NT2/D1 (cell line): ENCODE results near the gene FBXO17.

ENCODE experiments used
- DNase-seq: peaks from one replicate; pipeline ENCODE4 v3.0.0-alpha.2; 2011; ENCODE audit warnings: low read depth, low spot score
- H3K27me3 ChIP-seq: 2 replicates; pipeline ENCODE4 v1.6.0; 2011; ENCODE audit warnings: mild to moderate bottlenecking; ENCODE audit not compliant: insufficient read length, insufficient read depth
- H3K36me3 ChIP-seq: 2 replicates; pipeline ENCODE4 v1.6.1; 2011; ENCODE audit warnings: mild to moderate bottlenecking, low read length, mixed read lengths; ENCODE audit not compliant: insufficient read depth, insufficient read length
- H3K4me1 ChIP-seq: 2 replicates; pipeline ENCODE4 v1.5.1; 2011; ENCODE audit not compliant: insufficient read depth, insufficient read length
- H3K4me3 ChIP-seq: 2 replicates; pipeline ENCODE4 v1.5.1; 2011; ENCODE audit warnings: low read depth; ENCODE audit not compliant: insufficient read length
- H3K9ac ChIP-seq: 2 replicates; pipeline ENCODE4 v1.6.0; 2011; ENCODE audit warnings: low read depth; ENCODE audit not compliant: insufficient read length
- H3K9me3 ChIP-seq: 2 replicates; pipeline ENCODE4 v1.5.1; 2011; ENCODE audit warnings: mild to moderate bottlenecking, low read length; ENCODE audit not compliant: insufficient read depth
- SUZ12 ChIP-seq: IDR thresholded peaks from 2 replicates; pipeline ENCODE4 v1.6.1; 2011; ENCODE audit not compliant: insufficient read length, insufficient read depth; ENCODE audit errors: extremely low read depth
- YY1 ChIP-seq: IDR thresholded peaks from 2 replicates; pipeline ENCODE4 v1.6.1; 2011; ENCODE audit not compliant: insufficient read length, insufficient read depth
- ZNF274 ChIP-seq: IDR thresholded peaks from 2 replicates; pipeline ENCODE4 v1.6.1; 2011; ENCODE audit warnings: mild to moderate bottlenecking, low read depth, low read length

Gene FBXO17

GRCh38 chr19:38898788-38899446 is 76.6 kb downstream of the FBXO17 start:
- TF ChIP-seq ZNF274 (no peak), SUZ12 (no peak), YY1 (no peak)
- Histone ChIP-seq H3K4me3 (peak overlapping the region; percentile 64), H3K4me1 (peaks cover 7% of the 10 kb centered on the region), H3K36me3 (no peaks in the 10 kb centered on the region), H3K27me3 (peaks cover 5% of the 10 kb centered on the region), H3K9ac (peak overlapping the region; percentile 70), H3K9me3 (no peaks in the 10 kb centered on the region)
- no peak for DNase-seq

- H3K9me3 ChIP-seq, result no peaks in the 10 kb centered on the region
- no peak overlapping the region for H3K4me3 ChIP-seq
- peaks cover 7% of the 10 kb centered on the region for H3K4me1 ChIP-seq
- DNase-seq, result no peak
- H3K36me3 ChIP-seq, result no peaks in the 10 kb centered on the region
- H3K9ac ChIP-seq, result no peak overlapping the region
- TF ChIP-seq SUZ12, result no peak
- no peak for TF ChIP-seq ZNF274
- no peak for TF ChIP-seq YY1
- H3K27me3 ChIP-seq, result peaks cover 5% of the 10 kb centered on the region
Measured at GRCh38 chr19:38894968-38895367, 80.6 kb downstream of the FBXO17 start.

- no peak for DNase-seq
- peaks cover 4% of the 10 kb centered on the region for H3K4me1 ChIP-seq
- no peaks in the 10 kb centered on the region for H3K27me3 ChIP-seq
- H3K4me3 ChIP-seq, result no peak overlapping the region
- H3K9ac ChIP-seq, result no peak overlapping the region
- no peaks in the 10 kb centered on the region for H3K9me3 ChIP-seq
- no peak for TF ChIP-seq ZNF274
- TF ChIP-seq SUZ12, result no peak
- TF ChIP-seq YY1, result no peak
- peaks cover 4% of the 10 kb centered on the region for H3K36me3 ChIP-seq
Measured at GRCh38 chr19:38893341-38893771, 82.2 kb downstream of the FBXO17 start.

DNA sequence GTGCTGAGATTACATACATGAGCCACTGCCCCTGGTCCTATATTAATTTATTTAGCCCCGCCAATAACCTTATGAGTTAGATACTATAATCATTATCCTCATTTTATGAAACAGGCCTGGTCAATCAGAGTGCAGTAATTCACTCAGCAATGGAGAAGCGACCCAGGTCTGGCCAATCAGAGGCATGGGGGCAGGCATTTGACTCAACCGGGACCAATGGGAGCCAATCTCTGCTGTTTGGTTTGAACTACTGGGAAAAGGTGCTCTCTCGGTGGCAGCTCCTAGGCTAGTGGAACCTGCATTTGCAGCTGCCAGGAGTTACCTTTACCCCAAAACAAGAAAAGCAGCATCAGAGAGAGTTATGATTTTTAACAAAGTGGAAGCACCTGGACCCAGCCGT is 82.7 kb downstream of the FBXO17 start:
- Histone ChIP-seq H3K9me3 (no peaks in the 10 kb centered on the region), H3K4me3 (no peak overlapping the region), H3K27me3 (no peaks in the 10 kb centered on the region), H3K4me1 (no peaks in the 10 kb centered on the region), H3K9ac (no peak overlapping the region), H3K36me3 (peaks cover 4% of the 10 kb centered on the region)
- TF ChIP-seq YY1, result no peak
- TF ChIP-seq ZNF274, result no peak
- no peak for TF ChIP-seq SUZ12
- no peak for DNase-seq

DNA sequence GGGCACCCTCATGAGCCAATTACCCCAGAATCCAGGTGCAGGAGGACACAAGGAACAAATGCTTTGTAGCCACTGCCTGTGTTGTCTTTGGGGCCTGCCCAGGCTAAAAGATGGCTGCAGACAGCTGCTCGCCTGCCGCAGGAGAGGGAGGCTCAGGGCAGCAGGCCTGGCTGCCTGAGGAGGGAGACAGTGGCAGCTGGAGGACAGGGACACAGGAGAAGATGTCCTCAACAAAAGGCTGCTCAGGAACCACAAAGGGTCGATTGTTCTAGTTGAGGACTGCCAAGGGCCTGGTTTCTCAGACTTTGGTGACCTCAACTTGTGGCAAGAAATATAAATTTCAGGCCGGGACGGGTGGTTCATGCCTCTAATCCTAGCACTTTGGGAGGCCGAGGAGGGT is 83.8 kb downstream of the FBXO17 start:
- Histone ChIP-seq H3K9ac (no peak overlapping the region), H3K27me3 (no peaks in the 10 kb centered on the region)
- TF ChIP-seq YY1 (no peak), ZNF274 (no peak), SUZ12 (no peak)

More for the DNA sequence above, 83.8 kb downstream of the FBXO17 start:
- no peak overlapping the region for H3K4me3 ChIP-seq
- no peaks in the 10 kb centered on the region for H3K4me1 ChIP-seq
- H3K9me3 ChIP-seq, result no peaks in the 10 kb centered on the region
- peaks cover 4% of the 10 kb centered on the region for H3K36me3 ChIP-seq
- DNase-seq, result no peak
